Peyer's patch (tissue), 4 donors: ENCODE data around the gene GINS2. TPM values are rescaled to one million over a fixed set of nuclear protein-coding genes. Genes with fewer than 3 reads are reported as not detected.
A peak's percentile ranks its signal among the peaks of the same experiment; 100 is the strongest.

ENCODE experiments used
- DNase-seq, 3 donors: peaks; one replicate each; pipeline ENCODE4 v3.0.0-alpha.2; 2017 to 2019
- H3K27ac ChIP-seq, 4 donors: fragments of 200-600 bp; sonication (generic); one replicate each; pipeline ENCODE4 v1.5.1; 2016 to 2019
- H3K27me3 ChIP-seq, 2 donors: fragments of 200-600 bp; sonication (generic); one replicate each; pipeline ENCODE4 v1.5.1; 2019
- H3K36me3 ChIP-seq, 3 donors: fragments of 200-600 bp; sonication (generic); one replicate each; pipeline ENCODE4 v1.5.1; 2016 to 2019
- H3K4me1 ChIP-seq, 4 donors: fragments of 200-600 bp; sonication (generic); one replicate each; pipeline ENCODE4 v1.5.1; 2016 to 2019
- H3K4me3 ChIP-seq, 4 donors: fragments of 200-600 bp; sonication (generic); 1 replicate in 3 of 4; 2 replicates in 1 of 4; pipeline ENCODE4 v1.5.1; 2016 to 2019; ENCODE audit warnings: mild to moderate bottlenecking in 1 of 4
- H3K9me3 ChIP-seq, 4 donors: fragments of 200-600 bp; sonication (generic); one replicate each; pipeline ENCODE4 v1.5.1; 2016 to 2019; ENCODE audit warnings: mild to moderate bottlenecking in 1 of 4
- POLR2A ChIP-seq, 2 donors: fragments of 450-650 bp; IDR thresholded peaks; one replicate each; pipeline ENCODE4 v1.5.1; 2017; ENCODE audit warnings: antibody characterized with exemption in 2 of 2, mild to moderate bottlenecking in 2 of 2, moderate library complexity in 2 of 2
- total RNA-seq, 4 donors: library from RNA; depleted of rRNA; stranded (reverse); fragments of >200 nt; gene quantifications; one replicate each; pipeline ENCODE4 v1.1.0, GENCODE V29; 2016
- TF ChIP-seq, protein P1 (sequence below), 6 experiments: fragments of 450-650 bp in 4 of 6; fragments of 200-600 bp in 2 of 6; sonication (generic) in 1 of 6; IDR thresholded peaks; one replicate each; pipeline ENCODE4 v1.5.1; 2017 to 2019; ENCODE audit warnings: antibody characterized with exemption in 6 of 6, mild to moderate bottlenecking in 3 of 6, moderate library complexity in 1 of 6

The GINS2 gene
- total RNA-seq, 4 donors from 2014 or later = 2.9 to 10.7 (median 5.2) TPM

DNA sequence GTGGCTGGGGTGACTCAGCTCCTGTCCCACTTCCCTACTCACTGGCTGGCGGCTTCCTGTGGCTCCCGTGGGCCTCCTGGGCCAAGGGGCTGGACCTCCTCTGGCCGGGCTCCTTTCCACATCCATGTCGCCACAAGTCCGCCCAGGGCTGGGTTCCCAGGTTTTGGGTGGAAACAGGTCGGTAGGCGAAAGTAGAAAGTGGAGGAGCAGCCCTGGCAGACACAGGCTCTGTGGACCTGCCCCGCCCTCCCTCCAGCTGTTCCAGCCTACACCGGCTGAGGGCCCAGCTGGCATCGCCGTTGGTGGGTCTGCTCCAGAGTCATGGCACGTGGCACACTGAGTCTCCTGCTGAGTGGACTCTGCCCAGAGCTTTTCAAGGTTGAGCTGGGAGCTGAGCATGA, 47.0 kb downstream of the GINS2 start:
- H3K4me1 ChIP-seq = peaks cover 0 to 36% (median 0%) of the 10 kb centered on the region in 4 donors

DNA sequence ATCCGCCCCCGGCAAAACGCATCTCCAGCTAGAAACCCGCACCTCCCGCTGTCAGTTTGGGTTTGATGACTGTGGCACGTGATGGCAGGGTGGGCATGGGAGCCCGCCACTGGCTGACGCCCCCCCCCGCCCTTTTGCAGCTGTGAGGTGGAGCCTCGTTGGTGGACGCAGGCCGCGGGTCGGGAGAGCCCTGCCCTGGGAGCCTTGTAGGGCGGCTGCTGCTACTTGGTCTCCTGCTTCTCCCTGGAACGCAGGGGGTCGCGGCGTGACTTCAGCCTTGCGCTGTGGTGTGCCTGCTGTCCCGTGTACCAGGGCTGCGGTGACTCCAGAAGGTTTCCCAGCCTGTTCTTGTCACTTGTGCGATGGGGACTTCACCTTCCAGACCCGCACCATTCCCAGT, 47.4 kb downstream of the GINS2 start:
- H3K4me3 ChIP-seq = no peak overlapping the region
- H3K4me1 ChIP-seq = peaks cover 0 to 36% (median 0%) of the 10 kb centered on the region in 4 donors
- H3K27me3 ChIP-seq = no peaks in the 10 kb centered on the region
- no peak for TF ChIP-seq POLR2A (IDR thresholded peaks at IDR 0.05)
- TF ChIP-seq, protein P1, sequence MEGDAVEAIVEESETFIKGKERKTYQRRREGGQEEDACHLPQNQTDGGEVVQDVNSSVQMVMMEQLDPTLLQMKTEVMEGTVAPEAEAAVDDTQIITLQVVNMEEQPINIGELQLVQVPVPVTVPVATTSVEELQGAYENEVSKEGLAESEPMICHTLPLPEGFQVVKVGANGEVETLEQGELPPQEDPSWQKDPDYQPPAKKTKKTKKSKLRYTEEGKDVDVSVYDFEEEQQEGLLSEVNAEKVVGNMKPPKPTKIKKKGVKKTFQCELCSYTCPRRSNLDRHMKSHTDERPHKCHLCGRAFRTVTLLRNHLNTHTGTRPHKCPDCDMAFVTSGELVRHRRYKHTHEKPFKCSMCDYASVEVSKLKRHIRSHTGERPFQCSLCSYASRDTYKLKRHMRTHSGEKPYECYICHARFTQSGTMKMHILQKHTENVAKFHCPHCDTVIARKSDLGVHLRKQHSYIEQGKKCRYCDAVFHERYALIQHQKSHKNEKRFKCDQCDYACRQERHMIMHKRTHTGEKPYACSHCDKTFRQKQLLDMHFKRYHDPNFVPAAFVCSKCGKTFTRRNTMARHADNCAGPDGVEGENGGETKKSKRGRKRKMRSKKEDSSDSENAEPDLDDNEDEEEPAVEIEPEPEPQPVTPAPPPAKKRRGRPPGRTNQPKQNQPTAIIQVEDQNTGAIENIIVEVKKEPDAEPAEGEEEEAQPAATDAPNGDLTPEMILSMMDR (IDR thresholded peaks at IDR 0.05) = no peak
- peaks cover 0 to 7% (median 0%) of the 10 kb centered on the region in 3 donors for H3K36me3 ChIP-seq
- no peak for DNase-seq
- H3K9me3 ChIP-seq = no peaks in the 10 kb centered on the region
- H3K27ac ChIP-seq = peak overlapping the region in 1 of 4 donors; percentile 16

More for the DNA sequence above, 47.0 kb downstream of the GINS2 start:
- Histone ChIP-seq H3K4me3 (no peak overlapping the region), H3K27ac (peak overlapping the region in 1 of 4 donors; percentile 16), H3K36me3 (peaks cover 0 to 5% (median 0%) of the 10 kb centered on the region in 3 donors), H3K27me3 (no peaks in the 10 kb centered on the region), H3K9me3 (no peaks in the 10 kb centered on the region)
- peak in 2 of 3 donors; percentile 83 to 87 for DNase-seq
- TF ChIP-seq, protein P1 (IDR thresholded peaks at IDR 0.05) = peak in 2 of 6 experiments; percentile 17 to 21
- TF ChIP-seq POLR2A (IDR thresholded peaks at IDR 0.05) = no peak

DNA sequence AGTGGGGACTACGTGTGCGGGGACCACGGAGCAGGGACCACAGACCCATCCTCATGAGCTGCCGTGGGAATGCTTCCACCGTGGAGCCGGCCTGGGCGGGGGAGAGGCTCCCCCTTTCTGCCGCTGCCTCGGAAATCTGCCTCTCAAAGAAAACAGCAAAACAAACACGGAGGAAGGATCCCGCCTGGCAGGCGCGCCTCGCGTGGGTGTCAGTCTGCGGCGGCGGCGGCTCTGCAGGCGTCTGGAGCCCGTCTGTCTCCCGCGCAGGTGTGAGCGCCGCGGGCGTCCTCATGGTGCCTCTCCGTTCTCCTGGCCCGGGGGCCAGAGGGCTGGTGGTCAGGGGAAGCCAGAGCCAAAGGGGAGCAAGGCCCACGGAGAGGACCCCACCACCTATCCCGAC, 48.2 kb downstream of the GINS2 start:
- Histone ChIP-seq H3K4me1 (peaks cover 0 to 34% (median 0%) of the 10 kb centered on the region in 4 donors), H3K27ac (no peak overlapping the region), H3K27me3 (no peaks in the 10 kb centered on the region)

DNA sequence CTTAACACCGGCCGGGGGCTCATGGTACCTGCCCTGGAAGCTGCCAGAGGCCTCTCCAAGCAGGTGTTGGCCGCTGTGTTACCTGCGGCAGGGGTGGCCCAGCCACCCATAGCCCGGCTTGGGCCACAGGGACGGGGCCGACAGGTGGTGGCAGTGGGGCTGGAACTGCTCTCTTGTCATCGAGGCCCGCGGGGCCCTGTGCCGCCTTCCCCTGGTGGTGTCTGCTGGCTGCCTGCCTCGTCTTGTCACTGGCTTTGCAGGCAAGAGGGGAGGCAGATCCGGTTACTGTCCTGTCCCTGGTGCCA, 48.5 kb downstream of the GINS2 start:
- TF ChIP-seq, protein P1 (IDR thresholded peaks at IDR 0.05) = no peak
- no peak for TF ChIP-seq POLR2A (IDR thresholded peaks at IDR 0.05)
- H3K36me3 ChIP-seq = peaks cover 0 to 13% (median 0%) of the 10 kb centered on the region in 3 donors
- H3K9me3 ChIP-seq = no peaks in the 10 kb centered on the region
- no peak overlapping the region for H3K4me3 ChIP-seq
- H3K27ac ChIP-seq = no peak overlapping the region
- no peak for DNase-seq
- H3K4me1 ChIP-seq = peaks cover 0 to 31% (median 0%) of the 10 kb centered on the region in 4 donors
- H3K27me3 ChIP-seq = no peaks in the 10 kb centered on the region

More for the DNA sequence above, 48.2 kb downstream of the GINS2 start:
- TF ChIP-seq, protein P1 (IDR thresholded peaks at IDR 0.05) = no peak
- TF ChIP-seq POLR2A (IDR thresholded peaks at IDR 0.05) = no peak
- Histone ChIP-seq H3K9me3 (no peaks in the 10 kb centered on the region), H3K36me3 (peaks cover 0 to 13% (median 0%) of the 10 kb centered on the region in 3 donors), H3K4me3 (no peak overlapping the region)
- no peak for DNase-seq

DNA sequence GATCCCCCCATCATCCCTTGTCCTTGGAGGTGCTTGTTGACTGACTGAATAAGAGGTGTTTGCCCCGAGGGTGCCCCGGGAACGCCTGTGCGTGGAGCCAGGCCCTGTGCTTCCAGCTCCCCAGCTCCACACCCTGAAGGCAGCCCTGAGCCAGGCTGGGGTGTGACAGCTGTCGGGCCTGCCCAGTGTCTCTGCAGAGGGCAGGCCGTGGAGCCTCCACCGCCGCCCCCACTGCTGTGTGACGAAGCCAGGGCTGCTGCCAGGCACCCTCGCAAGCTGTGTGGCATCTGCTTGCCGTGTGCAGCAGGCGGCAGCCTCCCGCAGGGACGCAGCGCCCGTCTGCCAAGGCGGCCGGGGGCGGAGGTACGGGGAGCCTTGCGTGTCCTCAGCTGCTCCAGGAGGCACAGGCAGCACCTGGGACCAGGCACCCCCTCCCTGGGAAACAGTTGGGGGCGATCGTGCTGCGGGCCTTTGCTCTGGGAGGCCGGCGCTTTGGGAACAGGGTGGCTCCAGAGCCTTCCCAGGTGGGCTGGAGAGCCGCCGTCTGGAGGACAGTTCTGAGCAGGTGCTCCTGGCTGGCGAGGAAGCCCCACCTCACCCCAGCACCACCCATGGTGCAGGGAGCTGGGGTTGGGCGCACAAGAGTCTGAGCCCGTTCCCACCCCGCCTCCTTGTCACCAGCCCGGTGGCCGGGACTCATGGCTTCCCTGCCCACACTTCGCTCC, 49.1 kb downstream of the GINS2 start:
- peaks cover 0 to 25% (median 0%) of the 10 kb centered on the region in 4 donors for H3K4me1 ChIP-seq
- peak in 1 of 3 donors; percentile 70 for DNase-seq

DNA sequence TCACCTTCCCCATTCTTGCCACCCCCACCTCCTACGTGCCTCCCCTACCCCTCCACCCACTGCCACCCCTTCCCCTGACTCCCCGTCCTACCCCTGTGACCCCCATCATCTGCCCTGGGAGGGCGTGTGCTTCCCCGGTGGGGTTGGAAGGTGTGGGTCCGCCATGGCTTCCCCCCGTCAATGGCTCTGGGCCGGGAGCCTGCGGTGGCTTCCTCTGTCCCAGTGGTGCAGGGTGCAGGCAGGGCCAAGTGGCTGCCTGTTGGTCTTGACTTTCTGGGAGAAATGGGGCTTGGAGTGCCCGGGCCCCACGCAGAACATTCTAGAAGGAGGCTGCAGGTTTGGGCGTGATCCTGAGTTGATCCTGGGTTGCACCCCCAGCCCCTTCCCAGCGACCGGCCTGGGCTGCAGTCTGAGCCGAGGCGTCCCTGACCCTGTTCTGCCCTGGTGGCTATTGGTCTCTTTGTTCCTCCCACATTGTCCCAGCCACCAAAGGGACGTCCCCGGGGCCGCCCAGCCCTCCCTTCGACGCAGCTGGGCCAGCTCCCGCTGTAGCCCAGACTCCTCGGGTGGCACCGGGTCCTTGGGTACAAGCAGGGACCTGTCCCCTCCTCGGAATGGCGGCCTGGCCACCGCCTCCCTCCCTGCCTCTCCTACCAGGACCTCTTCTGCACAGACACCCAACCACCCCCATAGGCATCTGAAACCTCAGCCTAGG, 49.9 kb downstream of the GINS2 start:
- Histone ChIP-seq H3K4me1 (peaks cover 0 to 21% (median 0%) of the 10 kb centered on the region in 4 donors), H3K36me3 (peaks cover 0 to 19% (median 0%) of the 10 kb centered on the region in 3 donors), H3K27me3 (no peaks in the 10 kb centered on the region), H3K4me3 (no peak overlapping the region), H3K27ac (no peak overlapping the region), H3K9me3 (no peaks in the 10 kb centered on the region)
- no peak for DNase-seq
- TF ChIP-seq, protein P1 (IDR thresholded peaks at IDR 0.05) = no peak

More for the DNA sequence above, 49.1 kb downstream of the GINS2 start:
- Histone ChIP-seq H3K4me3 (no peak overlapping the region), H3K36me3 (peaks cover 0 to 13% (median 0%) of the 10 kb centered on the region in 3 donors), H3K27me3 (no peaks in the 10 kb centered on the region), H3K27ac (no peak overlapping the region), H3K9me3 (no peaks in the 10 kb centered on the region)
- TF ChIP-seq POLR2A (IDR thresholded peaks at IDR 0.05) = no peak
